D721Med (cell line): ENCODE data around the gene IER3.

ENCODE experiments used
- DNase-seq: peaks from one replicate; pipeline ENCODE4 v3.0.0; 2011; ENCODE audit warnings: low spot score; ENCODE audit not compliant: insufficient read length
- FAIRE-seq: peaks from 2 replicates; lab custom pipeline; 2011; peaks lifted over from hg19 to GRCh38; lab: Jason Lieb, UNC
- TF ChIP-seq, protein P1 (sequence below): IDR thresholded peaks from 2 replicates; pipeline ENCODE4 v1.5.1; 2012; ENCODE audit warnings: mild to moderate bottlenecking, control low read depth; ENCODE audit not compliant: insufficient read depth; ENCODE audit errors: missing control alignments

The IER3 gene

DNA sequence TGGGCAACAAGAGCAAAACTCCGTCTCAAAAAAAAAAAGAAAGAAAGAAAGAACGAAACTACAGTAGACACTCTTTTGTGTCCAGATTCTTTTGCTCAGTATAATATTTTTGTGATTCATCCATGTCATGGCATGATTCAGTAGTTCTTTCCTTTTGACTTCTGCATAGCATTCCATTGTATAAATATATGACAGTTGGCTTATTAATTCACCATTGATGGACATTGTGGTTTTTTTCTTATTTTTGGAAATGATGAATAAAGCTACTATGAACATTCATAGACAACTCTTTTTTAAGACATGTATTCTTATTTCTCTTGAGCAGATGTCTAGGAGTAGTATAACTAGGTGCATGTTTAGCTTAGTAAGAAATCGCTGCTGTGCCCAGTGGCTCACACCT, 10.3 kb upstream of the IER3 start:
- TF ChIP-seq, protein P1, sequence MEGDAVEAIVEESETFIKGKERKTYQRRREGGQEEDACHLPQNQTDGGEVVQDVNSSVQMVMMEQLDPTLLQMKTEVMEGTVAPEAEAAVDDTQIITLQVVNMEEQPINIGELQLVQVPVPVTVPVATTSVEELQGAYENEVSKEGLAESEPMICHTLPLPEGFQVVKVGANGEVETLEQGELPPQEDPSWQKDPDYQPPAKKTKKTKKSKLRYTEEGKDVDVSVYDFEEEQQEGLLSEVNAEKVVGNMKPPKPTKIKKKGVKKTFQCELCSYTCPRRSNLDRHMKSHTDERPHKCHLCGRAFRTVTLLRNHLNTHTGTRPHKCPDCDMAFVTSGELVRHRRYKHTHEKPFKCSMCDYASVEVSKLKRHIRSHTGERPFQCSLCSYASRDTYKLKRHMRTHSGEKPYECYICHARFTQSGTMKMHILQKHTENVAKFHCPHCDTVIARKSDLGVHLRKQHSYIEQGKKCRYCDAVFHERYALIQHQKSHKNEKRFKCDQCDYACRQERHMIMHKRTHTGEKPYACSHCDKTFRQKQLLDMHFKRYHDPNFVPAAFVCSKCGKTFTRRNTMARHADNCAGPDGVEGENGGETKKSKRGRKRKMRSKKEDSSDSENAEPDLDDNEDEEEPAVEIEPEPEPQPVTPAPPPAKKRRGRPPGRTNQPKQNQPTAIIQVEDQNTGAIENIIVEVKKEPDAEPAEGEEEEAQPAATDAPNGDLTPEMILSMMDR = no peak
- FAIRE-seq = no peak
- no peak for DNase-seq

DNA sequence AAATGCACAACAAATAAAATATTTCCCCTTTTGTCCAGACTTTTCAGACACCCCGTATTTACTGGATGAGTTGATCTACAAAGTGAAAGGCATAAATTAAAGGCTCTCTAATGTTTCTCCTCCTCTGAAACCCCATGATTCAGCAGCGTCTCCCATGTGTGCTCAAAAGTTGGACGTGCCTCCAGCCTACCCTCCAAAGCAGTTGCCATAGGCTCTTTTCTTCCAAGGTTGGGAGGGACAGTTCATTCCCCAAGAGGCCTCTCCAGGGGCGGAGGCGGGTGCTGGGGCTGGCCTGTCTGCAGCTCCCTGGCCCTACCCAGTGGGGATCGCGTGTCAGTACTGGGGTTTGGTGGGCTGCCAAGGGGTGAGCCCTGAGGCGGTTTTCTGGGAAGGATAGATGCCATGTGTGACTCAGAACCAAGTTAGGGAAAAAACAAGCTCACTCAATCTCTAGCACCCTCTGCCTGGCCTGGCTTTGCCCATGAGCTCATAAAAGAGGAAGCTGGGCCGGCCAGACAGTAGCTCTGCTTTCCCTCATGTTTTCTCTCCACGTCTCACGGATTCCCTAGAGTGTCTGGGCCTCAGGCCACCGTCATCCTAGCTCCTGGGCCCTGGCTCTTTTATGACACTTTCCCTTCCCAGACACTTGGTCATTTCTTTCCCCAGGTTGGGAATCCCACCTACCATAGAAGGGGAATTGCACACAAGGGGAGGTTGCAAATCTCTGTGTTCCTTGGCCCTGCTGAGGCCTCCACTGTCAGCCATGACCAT, 8.0 kb upstream of the IER3 start:
- DNase-seq = no peak
- no peak for FAIRE-seq
- TF ChIP-seq, protein P1 = no peak

DNA sequence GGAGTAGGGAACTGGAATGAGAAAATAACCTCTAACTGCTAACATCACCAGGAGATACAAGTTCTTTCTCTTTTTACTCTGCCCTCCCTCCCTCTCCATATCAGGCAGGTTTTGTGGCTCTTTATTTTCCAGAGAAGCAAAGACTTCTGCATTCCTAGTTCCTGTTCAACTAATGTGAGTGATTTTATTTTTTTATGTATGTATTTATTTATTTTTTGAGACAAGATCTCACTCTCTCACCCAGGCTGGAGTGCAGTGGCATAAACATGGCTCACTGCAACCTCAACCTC, 6.0 kb upstream of the IER3 start:
- TF ChIP-seq, protein P1 = no peak
- FAIRE-seq (no peak), DNase-seq (no peak)

DNA sequence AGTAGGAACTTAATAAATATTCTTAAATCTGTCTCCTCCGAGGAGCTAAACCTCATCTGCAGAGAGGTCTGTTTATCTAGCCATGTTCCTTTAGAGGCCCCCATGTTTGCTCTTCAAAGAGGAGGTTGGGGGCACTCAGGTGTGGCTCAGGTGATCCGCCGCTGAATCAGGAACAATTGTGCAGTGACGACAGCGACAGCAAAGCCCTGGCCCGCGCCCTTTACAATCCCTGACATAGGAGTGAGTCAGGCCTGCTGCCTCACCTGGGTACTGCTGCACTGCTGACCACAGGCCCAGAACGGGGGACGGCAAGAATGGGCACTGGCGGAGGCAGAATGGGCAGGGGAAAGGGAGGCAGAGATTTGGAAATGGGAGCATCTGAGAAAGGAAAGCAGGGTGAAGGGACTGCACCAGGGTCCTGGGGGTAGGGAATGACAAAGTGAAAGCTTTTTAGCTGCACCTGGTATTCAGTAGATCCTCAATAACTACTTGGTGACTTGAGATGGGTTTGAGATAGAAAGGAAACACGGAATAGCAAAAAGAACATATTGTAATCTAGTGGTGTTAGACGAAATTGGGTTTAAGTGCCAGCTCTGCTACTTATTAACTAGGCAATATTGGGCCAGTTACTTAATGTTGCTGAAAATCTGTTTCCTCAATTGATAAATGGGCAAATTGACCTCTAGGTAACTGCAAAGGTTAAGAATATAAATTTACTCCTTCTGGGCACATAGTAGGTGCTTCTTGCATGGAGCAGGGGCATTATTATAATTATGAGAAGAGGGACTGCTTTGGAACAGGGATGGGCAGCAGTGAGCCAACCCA, 5.4 kb upstream of the IER3 start:
- TF ChIP-seq, protein P1 = no peak
- no peak for DNase-seq
- FAIRE-seq = no peak

DNA sequence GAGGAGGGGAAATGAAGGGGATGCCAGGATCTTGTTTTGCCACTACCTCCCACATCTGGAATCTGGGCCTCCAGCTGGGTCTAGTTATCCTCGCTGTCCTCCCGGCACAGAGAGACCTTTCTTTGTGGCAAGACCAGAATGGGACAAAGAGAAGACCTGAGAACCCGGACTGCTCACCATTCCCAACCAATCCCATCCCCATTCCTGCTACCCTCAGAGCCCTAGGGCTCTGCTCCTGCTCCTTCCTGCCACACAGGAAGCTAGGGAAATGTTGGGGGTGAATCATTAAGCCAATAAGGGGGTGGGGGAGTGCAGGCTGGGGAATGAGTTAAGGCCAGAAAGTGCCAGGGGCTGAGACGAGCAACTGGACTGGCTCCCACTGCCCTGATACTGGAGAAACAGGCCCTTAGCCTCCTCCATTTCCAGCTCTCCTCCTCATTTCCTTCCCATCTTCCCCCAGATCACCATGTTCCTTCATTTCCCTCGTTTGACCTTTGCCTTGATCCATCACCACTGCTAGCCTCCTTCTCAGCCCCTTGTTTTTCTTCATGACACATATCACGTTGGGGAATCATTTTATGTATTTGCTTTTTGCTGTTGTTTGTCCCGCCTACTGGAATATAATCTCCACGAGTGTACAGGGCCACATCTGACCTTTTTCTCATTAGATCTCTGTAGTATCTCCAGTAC, 4.6 kb upstream of the IER3 start:
- no peak for FAIRE-seq
- TF ChIP-seq, protein P1 = no peak
- no peak for DNase-seq

DNA sequence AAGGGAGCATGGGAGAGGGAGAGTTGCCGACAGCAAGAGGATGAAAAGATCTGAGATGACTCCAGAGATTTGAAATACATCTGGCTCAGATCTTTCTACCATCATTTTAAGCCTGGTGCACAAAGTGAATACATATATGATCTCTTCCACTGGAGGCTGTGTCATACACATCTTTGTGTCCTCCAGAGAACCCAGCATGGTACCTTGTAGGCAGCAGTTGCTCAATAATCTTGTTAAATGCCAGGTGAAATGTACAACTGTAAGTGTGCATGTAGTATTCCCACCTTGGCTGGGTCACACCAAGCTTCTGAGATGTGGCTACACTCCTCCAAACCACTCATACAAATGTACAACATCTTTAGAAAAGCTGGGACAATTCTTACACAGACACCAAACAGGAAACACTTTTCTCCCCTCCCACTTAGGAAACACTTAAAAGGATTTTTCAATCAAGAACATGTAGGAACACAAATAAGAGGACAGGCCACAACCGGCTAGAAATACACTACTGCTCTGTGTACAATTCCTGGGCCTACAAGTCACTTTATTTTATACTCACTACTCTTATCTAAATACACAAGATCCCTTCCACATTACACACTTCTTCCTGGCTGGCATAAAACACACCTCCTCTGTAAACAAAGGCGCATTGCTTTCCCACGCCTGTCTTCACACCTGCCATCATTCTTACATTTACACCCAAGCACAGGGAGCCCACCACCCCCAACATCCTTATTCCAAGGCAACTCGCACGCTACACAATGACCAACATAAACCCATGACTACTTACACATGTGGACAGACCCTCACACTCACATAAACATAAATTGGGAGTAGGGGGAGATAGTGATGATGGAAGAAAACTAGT, 3.8 kb upstream of the IER3 start:
- TF ChIP-seq, protein P1 = no peak
- no peak for FAIRE-seq
- DNase-seq = no peak
